Cerebellar cortex (tissue), 1 donor: ENCODE results near the gene BLVRB.
"Not testable (repeated sequence)": the region's sequence is repeated elsewhere in the genome, so short reads cannot be mapped to it uniquely, and the experiment has no call there.

ENCODE experiments used
- DNase-seq: peaks from one replicate; pipeline ENCODE4 v3.0.0-alpha.2; 2015; ENCODE audit warnings: low spot score

The BLVRB gene

DNA sequence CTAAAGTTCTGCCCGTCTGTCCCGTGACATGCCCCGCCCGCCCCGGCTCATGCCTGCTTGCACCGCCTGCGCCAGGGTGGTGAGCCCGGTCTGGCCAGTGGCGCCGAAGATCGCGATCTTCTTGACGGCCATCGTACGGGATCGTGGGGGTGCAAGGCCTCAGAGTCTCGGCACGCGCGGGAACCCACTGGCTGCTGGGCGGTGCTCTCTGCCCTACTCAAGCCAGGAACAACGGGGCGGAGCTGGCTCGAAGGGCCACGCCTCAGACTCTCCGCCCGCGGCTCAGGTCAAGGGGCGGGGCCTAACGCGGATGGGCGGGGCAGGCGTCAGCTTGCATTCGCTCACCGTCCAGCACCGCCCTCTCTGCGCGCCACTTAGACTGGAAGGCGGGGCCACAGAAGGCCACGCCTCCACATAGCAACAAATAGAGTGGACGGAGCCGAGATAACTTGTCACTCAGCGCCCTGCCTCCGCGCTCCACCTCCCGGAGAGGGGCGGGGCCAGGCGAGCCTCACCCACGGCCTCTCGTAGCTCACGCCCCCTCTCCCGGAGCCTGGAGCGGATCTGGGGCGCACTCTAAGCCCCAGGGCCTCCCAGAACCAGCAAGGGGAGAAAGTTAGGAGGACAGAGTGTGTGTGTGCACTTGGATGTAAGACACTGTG, at the start of gene BLVRB:
TSS of gene BLVRB (minus strand) at position 189 of the 662 bp plus-strand sequence. CDS start at position 132, 57 bp downstream.
- peak; percentile 99 for DNase-seq

DNA sequence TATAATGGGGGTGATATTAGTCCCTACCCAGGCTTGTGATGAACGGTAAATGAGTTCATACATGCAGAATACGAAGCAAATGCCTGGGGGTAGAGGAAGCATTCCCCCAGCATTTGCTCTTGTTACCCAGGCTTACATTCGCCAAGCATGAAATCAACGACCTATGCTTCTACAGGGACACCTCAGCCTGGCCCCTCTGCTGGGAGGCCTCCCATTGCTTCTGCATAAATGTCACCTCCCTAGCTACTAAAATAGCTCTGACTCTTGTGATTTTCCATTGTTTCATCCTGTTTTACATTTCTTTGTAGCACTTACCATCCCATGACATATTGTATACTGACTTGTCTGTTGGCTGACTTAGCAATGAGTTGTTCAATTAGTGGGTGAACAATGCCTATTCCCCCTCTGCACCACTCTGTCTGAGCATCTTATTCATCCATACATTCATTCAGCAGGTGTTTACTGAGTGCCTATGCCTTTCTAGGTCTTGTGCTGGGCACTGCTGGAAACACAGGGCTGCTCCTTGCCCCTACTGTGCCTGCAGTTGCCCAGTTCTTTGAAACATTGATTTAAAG, 48.3 kb upstream of the BLVRB start:
- DNase-seq, result no peak

DNA sequence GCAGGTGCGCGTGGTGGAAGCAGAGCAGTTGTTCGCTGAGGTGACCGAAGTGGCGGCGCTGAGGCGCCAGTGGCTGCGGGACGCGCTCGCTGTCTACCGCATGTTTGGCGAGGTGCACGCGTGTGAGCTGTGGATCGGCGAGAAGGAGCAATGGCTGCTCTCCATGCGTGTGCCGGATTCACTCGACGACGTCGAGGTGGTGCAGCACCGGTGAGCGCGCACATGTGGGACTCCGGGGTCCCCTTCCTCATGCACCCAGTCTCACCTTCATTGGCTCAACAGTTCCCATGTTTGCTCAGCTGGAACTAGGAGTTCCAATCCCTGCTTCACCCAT, 47.8 kb upstream of the BLVRB start:
- no peak for DNase-seq

DNA sequence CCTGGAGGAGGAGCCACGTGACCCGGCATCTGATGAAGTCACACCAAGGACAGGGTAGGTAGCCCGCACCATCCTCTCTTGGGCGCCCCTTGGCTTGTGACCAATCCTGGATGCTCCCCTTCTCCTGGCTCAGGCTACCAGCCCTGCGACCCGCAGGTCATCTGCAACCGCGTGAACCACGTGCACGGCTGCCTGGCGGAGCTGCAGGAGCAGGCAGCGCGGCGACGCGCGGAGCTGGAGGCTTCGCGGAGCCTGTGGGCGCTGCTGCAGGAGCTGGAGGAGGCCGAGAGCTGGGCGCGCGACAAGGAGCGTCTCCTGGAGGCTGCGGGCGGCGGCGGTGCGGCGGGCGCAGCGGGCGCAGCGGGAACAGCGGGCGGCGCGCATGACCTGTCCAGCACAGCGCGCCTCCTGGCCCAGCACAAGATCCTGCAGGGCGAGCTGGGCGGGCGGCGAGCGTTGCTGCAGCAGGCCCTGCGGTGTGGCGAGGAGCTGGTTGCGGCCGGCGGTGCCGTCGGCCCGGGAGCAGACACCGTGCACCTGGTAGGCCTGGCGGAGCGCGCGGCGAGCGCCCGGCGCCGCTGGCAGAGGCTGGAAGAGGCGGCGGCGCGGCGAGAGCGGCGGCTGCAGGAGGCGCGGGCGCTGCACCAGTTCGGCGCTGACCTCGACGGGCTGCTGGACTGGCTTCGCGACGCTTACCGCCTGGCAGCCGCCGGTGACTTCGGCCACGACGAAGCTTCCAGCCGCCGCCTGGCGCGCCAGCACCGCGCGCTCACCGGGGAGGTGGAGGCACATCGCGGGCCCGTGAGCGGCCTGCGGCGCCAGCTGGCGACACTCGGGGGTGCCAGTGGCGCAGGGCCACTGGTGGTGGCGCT, 47.2 kb upstream of the BLVRB start:
- no peak for DNase-seq

DNA sequence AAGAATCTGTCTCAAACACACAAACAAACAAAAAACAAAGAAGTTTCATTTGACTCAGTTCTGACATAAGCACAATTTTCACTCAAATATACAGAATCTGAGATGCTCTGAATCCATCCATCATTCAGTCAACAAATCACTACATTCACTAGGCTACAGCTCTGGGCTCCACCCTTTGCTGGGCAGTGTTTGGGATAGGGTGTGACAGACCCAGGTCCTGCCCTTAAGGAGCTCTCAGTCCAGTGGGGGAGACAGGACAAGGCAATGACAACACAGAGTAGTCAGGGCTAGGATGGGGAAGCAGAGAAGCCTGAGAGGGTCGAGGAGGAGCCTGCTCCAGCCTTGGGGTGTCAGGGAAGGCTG, 46.5 kb upstream of the BLVRB start:
- DNase-seq, result no peak

DNA sequence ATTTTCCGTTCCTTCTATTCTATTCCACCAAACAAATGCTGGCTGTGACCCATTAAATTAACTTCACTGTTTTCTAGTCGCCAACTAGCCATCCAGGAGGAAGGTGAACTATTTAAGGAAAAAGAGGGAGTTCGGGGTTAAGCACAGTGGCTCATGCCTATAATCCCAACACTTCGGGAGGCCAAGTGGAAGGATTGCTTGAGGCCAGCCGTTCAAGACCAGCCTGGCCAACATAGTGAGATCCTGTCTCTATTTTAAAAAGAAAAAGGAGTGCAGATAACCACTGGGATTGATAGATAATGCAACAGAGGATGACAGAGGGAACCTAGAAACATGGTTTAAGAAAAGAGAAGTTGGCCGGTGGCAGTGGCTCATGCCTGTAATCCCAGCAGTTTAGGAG, 45.9 kb upstream of the BLVRB start:
- no peak for DNase-seq

DNA sequence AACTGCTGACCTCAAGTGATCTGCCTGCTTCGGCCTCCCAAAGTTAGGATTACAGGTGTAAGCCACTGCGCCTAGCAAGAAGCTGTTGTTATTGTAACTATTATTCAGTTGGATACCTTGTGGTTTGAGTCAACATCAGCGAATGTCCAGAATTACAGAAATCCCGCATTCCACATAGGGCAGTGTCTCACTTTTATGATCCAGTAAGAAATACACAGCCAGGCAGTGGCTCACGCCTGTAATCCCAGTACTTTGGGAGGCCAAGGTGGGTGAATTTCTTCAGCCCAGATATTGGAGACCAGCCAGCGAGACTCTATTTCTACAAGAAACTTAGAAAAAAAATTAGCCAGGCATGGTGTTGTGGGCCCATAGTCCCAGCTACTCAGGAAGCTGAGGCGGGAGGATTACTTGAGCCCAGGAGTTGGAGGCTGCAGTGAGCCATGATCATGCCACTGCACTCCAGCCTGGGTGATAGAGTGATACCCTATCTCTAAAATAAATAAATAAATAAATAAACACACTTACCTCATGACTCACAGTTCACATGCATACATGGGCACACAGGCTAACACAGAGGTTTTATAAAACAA, 45.1 kb upstream of the BLVRB start:
- no peak for DNase-seq

DNA sequence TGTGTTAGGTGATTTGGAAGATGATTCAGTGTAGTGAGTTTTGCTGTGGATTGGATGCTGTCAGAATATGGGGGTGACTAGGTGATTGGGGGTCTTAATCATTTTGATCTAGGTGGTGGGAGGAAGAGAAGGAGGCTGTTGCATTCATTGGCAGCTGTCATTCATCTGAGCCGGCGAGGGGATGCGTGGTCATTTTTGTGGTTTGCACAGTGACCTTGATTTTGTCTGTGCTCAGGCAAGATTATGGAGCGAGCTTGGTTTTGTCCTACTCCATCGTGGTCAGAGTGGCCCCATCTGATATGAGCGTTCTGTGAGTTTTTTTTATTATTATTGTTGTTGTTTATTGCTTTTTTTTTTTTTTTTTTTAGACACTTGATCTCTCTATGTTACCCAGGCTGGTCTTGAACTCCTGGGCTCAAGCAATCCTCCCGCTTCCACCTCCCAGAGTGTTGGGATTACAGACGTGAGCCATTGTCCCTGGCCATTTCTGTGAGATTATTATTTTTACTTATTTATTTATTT, 43.3 kb upstream of the BLVRB start:
- DNase-seq, result no peak

DNA sequence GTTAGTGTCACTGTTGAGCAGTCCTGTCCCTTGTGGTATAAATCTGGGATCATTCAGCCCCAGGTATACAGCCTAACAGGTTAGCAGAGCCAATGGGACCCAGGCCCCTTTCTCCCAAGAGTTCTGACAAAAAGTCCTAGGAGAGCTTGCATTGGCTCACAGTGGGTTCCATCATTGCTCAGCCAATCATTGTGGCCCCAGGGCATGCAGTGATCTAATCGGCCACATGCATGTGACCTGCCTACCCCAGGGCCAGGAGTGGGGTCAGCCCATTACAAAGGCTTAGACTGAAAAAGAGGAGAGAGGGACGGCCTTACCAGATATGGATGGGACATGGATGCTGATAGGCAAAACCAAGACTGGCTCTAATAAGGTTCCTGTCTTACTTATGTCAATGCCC, 42.3 kb upstream of the BLVRB start:
- DNase-seq, result no peak

DNA sequence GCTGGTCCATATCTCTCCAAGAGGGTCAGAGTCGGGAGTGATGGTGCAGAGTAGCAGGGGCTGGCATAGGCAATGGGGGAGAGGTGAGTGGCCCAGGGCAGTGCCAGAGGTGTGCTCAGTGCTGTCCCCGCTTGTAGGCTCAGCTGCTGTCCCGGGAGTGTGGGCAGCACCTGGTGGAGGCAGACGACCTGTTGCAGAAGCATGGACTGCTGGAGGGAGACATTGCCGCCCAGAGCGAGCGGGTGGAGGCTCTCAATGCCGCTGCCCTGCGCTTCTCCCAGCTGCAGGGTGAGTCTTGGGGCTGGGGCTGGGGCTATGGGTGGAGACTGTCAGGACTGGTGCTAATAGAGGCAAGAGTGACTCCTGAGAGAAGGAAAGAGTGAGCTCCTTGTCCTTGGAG, 40.6 kb upstream of the BLVRB start:
- no peak for DNase-seq

DNA sequence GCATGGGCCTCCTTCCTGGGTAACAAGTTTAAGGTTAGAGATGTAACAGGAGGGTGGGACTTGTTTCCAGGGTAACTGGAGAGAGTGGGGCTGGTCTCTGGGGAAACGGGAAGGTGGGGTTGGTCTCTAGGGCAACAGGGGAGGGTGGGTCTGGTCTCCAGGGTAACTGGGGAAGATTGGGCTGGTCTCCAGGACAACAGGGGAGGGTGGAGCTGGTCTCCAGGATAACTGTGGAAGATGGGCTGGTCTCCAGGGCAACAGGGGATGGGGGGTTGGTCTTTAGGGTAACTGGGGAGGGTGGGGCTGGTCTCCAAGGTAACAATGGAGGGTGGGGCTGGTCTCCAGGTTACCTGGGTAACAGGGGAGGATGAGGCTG, 37.8 kb upstream of the BLVRB start:
- DNase-seq, result no peak

DNA sequence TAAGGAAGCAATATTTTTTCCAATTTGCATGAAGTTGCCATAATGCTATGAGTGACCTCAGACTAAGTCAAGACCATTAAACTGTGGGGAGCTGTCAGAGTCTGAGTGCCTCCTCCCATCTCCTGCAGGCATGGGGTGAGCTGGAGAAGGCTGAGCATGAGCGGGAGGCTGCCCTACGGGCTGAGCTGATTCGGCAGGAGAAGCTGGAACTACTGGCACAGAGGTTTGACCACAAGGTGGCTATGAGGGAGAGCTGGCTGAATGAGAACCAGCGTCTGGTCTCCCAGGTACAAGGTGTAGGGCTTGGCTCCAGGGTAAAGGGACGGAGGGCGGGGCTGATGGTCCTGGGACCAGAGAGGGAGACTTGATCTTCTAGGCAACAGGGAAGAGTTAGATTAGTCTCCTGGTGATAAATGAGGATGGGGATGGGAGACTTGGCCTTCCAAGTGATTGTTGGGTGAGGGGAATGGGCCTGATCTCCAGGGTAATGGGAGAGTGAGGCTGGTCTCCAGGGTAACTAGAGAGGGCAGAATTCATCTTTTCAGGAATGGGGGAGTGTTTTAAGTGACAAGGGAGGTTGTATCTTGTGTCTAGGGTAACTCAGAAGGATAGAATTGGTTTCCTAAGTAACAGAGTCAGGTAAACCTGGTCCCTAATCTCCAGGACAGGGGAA, 37.2 kb upstream of the BLVRB start:
- no peak for DNase-seq

DNA sequence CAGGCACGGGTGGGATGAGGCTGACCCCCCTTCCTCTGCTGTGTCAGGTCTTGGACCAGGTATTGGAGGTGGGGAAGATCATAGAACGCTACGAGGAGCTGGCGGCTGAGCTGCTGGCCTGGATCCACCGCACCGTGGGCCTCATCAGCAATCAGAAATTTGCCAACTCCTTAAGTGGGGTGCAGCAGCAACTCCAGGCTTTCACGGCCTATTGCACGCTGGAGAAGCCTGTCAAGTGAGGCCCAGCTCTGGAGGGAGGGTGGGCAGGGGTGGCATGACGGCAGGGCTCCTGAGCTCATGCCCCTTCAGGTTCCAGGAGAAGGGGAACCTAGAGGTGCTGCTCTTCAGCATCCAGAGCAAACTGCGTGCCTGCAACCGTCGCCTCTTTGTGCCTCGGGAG, 36.5 kb upstream of the BLVRB start:
- no peak for DNase-seq

DNA sequence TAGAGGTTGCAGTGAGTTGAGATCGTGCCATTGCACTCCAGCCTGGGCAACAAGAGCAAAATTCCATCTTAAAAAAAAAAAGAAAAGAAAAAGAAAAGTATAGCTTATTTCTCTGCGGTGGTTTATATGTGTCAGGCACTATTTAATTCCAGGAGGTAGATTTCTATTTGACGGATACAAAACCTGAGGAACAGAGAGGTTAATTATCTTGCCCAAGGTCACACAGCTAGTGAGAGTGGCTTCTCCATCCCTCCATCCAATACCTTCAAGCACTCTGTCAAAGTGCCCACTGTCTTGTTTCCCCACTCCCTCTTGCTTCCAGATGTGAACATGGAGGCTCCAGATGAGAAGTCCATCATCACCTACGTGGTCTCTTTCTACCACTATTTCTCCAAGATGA, 36.1 kb upstream of the BLVRB start:
- DNase-seq, result no peak

DNA sequence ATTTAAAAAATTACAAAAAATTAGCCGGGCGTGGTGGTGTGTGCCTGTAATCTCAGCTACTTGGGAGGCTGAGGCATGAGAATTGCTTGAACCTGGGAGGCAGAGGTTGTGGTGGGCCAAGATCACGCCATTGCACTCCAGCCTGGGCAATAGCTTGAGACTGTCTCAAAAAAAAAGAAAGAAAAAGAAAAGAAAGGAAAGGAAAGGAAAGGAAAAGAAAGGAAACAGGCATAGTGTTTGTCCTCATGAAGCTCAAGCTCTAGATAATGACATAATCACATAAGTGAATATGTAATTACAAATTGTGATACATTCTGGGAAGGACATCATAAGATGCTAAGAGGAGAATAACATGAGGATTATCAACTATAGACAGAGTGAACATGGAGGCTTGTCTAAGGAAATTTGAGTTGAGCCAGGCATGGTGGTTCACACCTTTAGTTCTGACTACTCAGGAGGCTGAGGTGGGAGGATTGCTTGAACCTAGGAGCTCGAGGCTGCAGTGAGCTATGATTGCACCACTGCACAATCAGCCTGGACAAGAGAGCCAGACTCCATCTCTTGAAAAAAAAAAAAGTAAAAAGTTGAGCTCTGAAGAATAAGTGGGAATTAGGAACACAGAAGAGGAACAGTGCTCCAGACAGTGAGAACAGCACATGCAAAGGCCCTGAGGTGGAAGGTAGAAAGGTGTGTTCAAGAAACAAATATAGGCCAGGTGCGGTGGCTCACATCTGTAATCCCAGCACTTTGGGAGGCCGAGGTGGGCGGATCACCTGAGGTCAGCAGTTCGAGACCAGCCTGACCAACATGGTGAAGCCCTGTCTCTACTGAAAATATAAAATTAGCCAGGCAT, 35.4 kb upstream of the BLVRB start:
- DNase-seq, result not testable (repeated sequence)

DNA sequence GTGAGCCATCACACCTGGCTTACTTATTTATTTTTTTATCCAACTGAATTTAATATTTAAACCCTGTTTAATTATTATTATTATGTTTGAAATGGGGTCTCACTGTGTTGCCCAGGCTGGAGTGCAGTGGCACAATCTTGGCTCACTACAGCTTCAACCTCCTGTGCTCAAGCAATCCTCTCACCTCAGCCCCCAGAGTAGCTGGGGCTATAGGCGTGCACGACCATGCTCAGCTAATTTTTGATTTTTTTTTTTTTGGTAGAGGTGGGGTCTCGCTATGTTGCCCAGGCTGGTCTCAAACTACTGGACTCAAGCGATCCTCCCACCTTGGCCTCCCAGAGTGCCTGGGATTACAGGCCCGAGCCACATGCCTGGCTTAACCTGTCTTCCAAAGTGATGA, 33.8 kb upstream of the BLVRB start:
- no peak for DNase-seq

DNA sequence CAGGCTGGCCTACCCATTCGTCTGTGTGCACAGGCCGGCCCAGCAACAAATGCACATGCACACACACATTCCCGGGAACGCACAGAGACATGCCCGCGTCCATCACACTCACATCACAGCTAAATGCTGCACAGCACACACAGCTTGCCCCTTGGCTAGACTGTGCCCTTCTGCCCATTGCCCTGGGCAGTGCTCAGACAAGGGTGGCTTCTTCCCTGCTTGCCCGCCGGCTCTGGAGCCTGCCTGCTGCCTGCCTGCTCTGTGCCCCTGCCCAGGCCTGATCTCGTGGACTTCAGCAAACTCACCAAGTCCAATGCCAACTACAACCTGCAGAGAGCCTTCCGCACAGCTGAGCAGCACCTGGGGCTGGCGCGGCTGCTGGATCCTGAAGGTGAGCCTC, 31.7 kb upstream of the BLVRB start:
- DNase-seq, result no peak

DNA sequence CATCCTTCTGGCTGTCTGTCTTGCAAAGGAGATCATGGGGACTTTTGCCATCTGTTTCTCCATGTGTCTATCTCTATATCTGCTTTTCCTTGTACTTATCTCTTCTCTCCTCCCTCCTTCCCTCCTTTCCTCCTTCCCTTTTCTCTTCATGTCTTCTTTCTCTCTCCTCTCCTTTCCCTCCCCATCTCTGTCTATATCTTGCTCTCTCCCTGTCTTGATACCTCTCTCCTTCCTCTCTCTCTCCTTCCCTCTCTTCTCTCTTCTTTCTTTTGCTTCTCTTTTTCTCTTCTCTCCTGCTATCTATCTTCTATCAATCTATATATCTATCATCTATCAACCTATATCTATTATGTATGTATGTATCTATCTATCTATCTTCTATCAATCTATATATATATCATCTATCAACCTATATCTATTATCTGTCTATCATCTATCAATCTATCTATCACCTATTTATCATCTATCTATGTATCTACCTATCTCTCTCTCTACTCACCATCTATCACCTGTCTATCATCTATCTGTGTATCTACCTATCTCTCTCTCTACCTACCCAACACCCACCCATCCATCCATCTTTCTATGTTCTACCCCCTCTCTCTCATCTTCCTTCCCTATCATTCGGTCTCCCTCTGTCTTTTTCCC, 28.8 kb upstream of the BLVRB start:
- no peak for DNase-seq

DNA sequence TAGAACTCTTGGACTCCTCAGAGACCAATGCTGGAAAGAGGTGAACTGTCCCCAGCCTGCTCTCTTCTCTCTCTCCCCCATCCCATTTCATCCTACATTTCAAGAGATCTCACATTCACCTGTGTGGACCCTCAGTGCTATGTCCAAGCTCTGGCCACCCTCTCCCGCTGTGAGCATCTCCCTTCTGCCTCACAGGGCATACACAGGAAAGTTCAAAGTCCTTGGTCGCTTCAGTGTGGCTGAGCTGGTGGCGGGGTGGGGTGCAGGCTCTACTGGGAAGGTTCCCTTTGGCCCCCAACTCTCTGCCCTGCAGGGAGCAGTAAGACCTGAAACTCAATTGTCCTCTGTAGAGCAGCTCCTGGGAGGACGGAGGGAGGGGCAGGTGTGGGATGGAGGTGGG, 28.2 kb upstream of the BLVRB start:
- DNase-seq, result no peak

DNA sequence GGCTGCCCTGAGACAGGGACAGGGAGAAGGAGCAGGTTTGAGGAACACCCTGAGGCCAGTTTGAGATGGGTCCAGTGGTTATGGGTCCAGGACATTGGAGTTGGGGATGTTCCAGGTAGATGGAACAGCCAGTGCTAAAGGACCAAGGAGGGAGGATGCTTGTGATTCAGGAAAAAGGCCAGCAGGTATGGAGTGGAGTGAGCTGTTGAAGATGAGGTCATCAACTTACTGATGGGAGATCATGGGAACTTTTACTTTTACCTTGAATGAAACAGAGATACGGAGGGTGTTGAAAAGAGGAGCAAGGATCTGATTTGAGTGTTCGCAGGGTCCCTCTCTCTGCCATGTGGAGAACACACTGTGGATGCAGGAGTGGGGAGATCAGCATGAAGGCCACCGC, 26.7 kb upstream of the BLVRB start:
- no peak for DNase-seq

DNA sequence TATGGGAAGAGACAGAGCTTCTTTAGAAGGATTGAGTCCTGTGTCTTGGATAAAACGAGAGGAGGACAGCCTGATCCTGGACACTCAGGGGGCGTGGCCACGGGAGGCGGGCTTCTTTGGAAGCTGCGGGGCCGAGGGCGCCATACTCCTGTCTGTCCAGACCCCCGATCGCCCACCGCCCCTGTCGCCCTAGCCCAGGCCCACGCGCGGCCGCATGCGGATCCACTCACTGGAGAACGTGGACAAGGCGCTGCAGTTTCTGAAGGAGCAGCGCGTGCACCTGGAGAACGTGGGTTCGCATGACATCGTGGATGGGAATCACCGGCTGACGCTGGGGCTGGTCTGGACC, 24.3 kb upstream of the BLVRB start:
- no peak for DNase-seq
